CD4-positive, alpha-beta T cell treated with Interleukin-4 for 1 hour (primary cell): Measurements from ENCODE around the gene GPX4.
"Not testable (repeated sequence)": the region's sequence is repeated elsewhere in the genome, so short reads cannot be mapped to it uniquely, and the experiment has no call there.

Experiments used
- DNase-seq, 2 donors: peaks; one replicate each; pipeline ENCODE4 v3.0.0-alpha.2; 2020 to 2022

Gene GPX4

DNA sequence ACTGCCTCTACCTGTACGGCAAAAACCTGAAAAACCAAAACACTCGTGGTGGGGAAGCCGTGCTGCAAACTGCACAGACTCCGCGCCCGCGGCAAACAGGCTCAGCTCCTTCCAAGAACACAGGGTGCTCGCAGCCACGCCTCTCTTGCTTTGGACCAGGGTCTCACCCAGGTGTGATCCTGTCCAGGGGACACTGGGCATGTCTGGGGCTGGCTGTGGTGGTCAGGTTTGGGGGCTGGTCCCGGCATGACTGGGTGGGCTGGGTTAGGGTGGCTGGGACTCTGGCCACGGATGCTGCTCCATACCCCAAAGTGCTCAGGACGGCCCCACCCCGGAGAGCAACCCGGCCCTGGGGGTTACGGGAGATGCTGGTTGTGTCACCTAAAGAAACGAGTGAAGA is 13.9 kb downstream of the GPX4 start:
- no peak for DNase-seq

DNA sequence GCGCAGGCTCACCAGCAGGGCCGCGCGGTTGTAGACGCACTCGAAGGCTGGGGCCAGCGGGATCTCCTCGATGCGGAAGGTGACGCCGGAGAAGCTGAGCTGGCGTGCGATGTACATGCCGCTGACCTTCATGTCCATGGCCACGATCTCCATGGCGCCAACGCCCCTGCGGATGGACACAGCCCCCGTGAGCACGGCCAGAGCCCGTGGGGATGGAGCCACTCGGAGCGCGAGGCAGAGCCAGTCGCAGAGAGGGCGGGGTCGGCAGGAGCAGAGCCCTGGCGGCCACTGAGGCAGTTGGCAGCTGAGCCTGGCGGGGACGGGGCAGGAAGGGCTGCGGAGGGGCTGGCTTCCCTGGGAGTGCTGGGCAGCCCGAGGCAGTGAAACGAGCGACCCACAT is 15.2 kb downstream of the GPX4 start:
- DNase-seq, result no peak

DNA sequence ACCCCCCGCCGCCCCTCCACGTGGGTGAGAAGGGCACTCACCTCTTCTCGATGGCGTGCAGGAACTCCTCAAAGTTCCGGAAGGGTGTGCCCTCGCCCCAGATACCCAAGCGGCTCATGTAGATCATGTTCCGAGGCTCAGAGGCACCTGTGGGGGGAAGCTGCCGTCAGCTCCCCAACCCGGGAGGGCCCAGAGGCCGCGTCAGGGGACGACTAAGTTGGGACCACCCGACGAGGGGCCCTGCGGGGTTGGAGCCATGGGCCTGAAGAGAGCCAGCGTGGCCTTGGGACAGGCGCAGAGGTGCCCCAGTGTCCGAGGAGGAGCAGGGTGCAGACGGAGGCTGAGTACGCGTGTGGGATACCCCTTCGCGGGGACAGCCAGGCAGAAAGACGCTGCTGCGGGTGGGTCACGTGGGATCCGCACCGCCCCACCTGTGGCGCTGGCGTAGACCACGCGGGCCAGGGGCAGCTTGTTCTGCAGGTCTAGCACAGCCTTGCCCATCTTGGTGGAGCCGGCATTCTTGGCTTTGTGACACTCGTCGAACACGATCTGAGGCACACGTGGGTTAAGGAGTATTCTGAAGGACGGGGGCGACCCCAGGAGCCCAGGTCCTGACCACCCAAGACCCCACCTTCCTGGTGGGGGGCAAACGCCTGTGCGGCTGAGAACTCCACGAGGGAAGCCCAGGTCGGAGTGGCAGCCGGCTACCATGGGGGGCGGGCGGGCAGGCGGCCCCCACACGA is 15.9 kb downstream of the GPX4 start:
- DNase-seq, result no peak

- no peak for DNase-seq
Observed at GRCh38 chr19:1121395-1121794, 17.6 kb downstream of the GPX4 start.

DNA sequence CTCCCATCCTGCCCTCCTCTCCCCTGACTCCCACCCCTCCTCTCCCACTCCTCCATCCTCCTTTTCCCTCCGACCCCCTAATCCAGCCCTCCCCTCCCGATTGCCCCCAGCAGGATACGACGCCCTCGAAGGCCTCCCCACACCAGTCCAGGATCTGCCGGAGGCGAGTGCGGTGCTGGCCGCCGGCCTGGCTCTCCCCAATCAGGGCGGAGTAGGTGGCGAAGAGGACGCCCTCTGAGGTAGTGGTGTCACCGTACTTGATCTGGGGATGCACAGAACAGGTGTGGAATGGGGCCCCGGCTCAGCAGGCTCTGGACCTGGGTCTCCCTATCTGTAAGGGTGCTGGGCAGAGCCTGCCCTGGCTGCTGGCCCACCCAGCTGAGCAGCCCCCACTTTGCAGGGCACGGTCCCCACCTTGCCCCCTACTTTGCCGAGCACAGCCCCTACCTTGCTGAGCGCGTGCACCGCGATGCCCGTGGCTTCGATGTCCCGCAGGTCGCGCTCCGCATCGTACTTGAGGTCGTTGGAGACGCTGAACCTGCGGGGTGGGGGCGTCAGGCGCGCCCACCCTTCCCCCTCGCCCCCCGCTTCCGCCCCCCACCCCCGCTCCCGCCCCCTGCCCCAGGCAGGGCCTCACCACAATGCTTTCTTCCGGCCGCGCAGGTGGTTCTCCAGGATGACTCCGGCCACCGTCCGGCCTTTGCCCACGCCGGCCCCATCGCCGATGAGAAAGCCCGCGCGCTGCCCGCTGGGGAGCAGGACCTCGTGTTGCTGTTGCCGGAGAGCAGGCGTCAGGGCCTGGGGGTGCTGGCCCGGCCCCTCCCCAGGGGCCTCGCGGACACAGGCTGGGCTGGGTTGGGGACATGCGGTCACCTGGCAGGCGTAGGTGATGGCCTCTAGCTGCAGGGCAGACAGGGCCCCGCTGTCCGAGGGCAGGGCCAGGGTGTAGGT is 18.5 kb downstream of the GPX4 start:
- no peak for DNase-seq

- peak; percentile 31 to 48 for DNase-seq
Observed at GRCh38 chr19:1122972-1123363, 19.2 kb downstream of the GPX4 start.

DNA sequence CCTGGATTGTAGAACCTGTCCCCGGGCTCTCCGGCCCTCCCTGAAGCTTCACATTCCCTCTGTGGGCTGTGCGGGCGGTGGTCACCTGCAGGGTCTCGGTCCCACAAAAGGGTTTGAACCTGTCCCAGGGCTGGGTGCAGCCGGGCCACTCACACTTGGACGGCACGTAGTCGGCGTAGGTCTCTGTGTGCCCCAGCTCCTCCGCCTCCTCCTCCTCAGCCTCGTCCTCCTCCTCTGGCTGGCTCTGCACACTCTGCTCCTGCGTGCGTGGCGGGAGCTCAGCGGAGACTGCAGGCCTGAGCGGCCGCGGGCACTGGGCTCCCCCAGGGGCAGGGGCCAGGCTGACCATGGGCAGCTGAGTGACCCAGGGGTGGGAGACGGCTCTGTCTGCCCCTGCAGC is 19.6 kb downstream of the GPX4 start:
- no peak for DNase-seq

GRCh38 chr19:1123885-1124677 is 20.3 kb downstream of the GPX4 start:
- DNase-seq, result no peak

DNA sequence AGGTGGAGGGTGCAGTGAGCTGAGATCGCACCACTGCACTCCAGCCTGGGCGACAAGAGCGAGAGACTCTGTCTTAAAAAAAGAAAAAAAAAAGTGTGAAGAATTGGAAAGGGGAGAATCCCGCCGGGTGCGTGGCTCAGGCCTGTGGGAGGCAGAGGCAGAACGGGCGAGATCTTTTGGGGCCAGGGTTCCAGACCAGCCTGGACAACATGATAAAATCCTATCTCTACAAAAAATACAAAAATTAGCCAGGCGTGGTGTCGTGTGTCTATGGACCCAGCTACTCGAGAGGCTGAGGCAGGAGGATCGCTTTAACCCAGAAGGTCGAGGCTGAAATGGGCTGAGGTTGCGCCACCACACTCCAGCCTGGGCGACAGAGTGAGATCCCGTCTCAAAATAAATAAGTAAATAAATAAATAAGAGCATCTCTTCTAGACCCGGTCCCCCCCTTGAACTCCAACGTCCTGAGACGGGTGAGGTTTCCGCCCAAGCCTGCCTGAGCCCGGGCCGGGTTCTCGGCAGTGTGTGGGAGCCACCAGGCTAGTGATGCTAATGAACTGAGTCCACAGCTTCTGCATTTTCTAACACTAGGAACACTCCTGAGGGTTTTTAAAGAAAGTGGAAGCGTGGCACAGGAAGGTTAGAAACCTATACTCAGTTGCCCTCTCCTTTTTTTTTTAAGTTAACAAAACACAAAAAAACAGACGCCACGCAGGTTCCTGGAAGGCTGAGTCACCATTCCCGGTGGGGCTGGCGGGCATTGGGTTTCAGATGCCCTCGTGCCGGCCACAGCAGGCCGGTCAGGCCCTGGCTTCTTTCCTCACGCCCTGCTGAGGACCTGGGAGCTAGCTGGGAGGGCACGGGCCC is 22.0 kb downstream of the GPX4 start:
- DNase-seq, result no peak

- DNase-seq, result no peak
Observed at GRCh38 chr19:1126984-1127760, 23.4 kb downstream of the GPX4 start.

DNA sequence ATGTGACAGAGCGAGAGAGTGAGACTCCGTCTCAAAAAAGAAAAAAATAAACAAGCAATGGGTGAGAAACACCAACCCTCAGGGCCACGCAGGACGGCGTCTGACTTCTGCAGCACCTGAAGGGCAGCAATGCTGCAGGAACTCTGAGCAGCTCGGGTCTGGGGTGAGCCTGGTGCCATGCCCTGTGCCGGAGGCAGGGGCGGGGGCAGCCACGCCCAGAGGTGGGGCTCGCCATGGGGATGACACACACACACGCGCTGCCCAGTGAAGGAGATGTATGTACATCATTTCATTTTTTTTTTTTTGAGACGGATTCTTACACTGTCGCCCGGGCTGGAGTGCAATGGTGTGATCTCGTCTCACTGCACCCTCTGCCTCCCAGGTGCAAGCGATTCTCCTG is 24.3 kb downstream of the GPX4 start:
- DNase-seq, result no peak

DNA sequence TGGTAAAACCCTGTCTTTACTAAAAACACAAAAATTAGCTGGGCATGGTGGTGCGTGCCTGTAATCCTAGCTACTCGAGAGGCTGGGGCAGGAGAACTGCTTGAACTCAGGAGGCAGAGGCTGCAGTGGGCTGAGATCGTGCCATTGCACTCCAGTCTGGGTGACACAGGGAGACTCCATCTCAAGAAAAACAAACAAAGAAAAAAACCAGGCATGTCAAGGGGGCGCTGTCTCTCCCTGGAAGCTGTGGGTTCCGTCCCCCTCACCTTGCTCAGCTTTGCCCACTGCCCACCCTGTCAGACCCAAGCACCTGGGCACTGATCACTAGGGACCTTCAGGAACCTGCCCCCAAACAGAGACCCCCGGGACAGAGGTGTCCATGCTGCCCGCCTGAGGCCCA is 25.3 kb downstream of the GPX4 start:
- not testable (repeated sequence) for DNase-seq

DNA sequence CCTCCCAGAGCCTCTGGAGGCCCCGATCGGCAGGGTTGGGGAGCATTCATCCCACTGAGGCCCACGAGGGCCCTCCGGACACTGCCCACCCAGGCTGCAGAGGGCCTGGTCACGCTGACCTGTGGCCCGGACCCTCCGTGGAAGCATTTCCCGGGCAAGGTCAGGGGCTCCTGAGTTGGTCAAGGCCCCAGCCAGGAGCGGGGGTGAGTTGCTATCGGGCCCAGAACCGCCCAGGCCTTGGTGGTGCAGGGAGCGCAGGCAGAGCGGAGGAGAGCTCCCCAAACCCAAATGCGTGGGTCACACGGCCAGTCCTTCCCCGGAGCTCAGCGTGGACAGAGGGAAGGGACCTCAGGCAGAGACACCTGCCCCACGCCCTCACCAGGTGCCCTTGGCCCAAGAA is 25.7 kb downstream of the GPX4 start:
- no peak for DNase-seq

DNA sequence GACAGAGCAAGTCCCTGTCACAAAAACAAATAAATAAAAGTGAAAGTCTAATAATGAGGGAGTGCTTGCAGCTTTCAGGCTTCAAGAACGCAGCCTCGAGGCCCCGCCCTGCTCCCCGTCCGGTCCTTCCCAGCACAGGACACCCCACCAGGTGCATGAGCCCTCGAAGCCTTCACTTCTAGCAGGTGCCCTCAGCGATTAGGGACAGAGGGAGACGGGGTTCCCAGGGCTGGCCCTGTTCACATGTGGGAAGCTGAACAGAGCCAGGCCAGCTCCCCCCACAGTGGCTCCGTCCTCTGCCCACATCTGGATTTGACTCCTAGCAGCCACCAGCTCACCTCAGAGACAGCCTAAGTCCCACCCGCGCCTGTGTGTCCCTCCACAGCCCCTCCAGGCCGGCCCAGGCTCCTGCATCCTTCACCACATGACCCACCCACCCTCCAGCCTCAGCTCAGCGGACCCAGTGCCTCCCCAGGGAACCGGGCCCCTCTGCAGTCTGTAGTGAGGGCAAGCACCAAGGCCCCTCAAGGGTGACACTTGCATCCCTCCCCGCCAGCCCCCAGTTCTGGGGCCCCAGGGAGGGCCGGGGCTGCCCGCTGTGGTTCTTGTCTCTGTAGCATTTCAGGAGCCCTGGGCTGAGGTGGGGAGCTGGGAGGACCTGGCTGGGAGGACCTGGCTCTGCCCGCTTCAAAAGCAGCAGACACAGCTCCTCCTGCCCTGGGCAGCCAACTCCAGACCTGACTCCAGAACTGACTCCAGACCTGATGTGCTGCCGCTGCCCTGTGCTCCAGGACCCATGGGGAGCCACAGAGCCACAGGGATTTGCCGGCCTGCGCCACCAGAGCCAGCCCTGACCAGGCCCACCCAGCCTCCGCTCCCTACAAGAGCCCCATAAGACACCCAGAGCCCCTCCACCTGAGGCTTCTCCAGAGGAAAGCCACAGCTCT is 27.2 kb downstream of the GPX4 start:
- DNase-seq, result peak in 1 of 2 donors; percentile 51

DNA sequence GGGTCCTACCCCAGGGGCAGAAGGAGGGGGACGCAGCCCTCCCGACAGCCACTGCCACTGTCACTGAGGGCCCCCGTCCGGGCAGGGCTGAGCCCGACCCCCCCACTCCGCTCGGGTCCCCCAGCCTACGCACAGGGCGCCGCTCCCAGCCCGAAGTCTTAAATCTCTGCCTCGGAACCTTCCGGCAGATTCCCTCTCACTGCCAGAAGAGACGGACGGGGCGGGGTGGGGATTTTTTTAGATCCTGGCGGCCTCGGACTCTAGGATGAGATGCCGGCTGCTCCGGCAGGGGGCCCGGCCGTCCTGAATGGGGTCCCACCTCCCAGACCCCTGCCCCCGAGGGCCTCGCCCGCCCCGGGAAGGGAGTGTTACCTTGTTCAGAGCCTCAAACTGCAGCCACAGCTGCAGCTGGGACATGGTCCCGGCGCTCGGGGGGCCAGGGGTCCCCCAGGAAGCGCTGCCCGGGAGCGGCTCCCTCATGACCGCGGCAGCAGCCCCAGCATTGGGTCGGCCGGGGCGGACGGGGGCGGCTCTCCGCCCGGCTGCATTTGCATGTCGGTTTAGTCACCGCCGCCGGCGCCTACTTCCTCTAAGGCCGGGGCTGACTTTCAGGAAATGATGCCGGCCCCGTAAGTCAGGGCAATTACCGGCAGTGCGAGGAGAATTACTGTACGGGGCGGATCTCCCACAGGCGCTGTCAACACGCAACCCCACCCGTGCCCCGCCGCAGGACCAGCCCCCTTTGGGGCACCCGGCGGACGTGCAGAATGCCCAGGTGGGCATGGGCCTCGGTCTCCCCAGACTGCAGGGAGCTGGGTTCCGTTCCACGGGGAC is 28.1 kb downstream of the GPX4 start:
- peak; percentile 87 for DNase-seq

GRCh38 chr19:1132552-1133383 is 29.0 kb downstream of the GPX4 start:
- DNase-seq, result peak; percentile 38 to 45

- DNase-seq, result peak; percentile 87 to 91
Observed at GRCh38 chr19:1133471-1133929, 29.7 kb downstream of the GPX4 start.

DNA sequence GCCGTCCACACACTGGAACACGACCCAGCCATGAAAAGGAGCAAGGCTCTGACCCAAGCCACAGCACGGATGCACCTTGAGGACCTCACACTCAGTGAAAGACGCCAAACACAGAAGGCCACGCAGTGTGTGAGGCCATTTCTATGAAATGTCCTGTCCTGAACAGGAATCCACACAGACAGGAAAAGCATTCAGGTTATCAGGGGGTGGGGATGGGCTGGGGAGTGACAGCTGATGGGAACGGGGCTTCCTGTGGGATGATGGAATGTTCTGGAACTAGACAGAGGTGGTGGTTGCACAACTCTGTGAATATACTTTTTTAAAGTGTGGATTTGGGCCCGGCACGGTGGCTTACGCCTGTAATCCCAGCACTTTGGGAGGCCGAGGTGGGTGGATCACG is 30.6 kb downstream of the GPX4 start:
- no peak for DNase-seq
